ENCODE data around the gene LRFN4. TPM values are rescaled to one million over a fixed set of nuclear protein-coding genes. Genes with fewer than 3 reads are reported as not detected.

LRFN4 gene
- total RNA-seq, 4 donors from 2014 or later: 1.5 to 17.0 (median 5.4) TPM

- intact Hi-C loops (cut with DNase I; ENCODE audit: low total_unique reads): no loop called here
- TF ChIP-seq POLR2A (IDR thresholded peaks at IDR 0.05): no peak
- TF ChIP-seq, protein P1, sequence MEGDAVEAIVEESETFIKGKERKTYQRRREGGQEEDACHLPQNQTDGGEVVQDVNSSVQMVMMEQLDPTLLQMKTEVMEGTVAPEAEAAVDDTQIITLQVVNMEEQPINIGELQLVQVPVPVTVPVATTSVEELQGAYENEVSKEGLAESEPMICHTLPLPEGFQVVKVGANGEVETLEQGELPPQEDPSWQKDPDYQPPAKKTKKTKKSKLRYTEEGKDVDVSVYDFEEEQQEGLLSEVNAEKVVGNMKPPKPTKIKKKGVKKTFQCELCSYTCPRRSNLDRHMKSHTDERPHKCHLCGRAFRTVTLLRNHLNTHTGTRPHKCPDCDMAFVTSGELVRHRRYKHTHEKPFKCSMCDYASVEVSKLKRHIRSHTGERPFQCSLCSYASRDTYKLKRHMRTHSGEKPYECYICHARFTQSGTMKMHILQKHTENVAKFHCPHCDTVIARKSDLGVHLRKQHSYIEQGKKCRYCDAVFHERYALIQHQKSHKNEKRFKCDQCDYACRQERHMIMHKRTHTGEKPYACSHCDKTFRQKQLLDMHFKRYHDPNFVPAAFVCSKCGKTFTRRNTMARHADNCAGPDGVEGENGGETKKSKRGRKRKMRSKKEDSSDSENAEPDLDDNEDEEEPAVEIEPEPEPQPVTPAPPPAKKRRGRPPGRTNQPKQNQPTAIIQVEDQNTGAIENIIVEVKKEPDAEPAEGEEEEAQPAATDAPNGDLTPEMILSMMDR (IDR thresholded peaks at IDR 0.05): no peak
- no peak for DNase-seq
- Histone ChIP-seq H3K4me1 (no peaks in the 10 kb centered on the region), H3K9me3 (no peaks in the 10 kb centered on the region), H3K27ac (no peak overlapping the region), H3K4me3 (no peak overlapping the region), H3K27me3 (no peaks in the 10 kb centered on the region), H3K36me3 (no peaks in the 10 kb centered on the region)
Observed at GRCh38 chr11:66892911-66893310, 36.0 kb downstream of the LRFN4 start.

DNA sequence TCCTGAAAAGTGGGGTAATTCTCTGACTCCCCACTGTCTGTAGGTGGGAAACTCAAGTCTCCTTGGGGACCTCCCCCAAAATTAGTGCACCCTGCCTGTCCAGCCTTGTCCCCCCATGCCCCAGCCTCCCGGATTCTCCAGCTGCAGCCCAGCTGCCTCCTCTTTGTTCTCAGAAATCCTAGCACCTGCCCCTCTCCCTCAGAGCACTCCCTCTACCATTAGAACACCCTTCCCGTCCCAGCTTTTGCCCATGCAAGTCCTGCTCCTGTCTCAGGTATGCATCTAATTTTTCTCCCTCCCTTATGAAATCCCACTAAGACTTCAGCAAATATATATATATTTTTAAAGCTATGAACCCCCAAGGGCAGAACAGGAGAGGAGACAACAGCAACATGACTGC, 37.3 kb downstream of the LRFN4 start:
- Histone ChIP-seq H3K4me3 (no peak overlapping the region), H3K9me3 (no peaks in the 10 kb centered on the region), H3K36me3 (no peaks in the 10 kb centered on the region), H3K27me3 (no peaks in the 10 kb centered on the region), H3K27ac (no peak overlapping the region), H3K4me1 (no peaks in the 10 kb centered on the region)
- no peak for DNase-seq
- TF ChIP-seq, protein P1 (IDR thresholded peaks at IDR 0.05): no peak
- TF ChIP-seq POLR2A (IDR thresholded peaks at IDR 0.05): no peak
- intact Hi-C loops (cut with DNase I; ENCODE audit: low total_unique reads): no loop called here

- no peak for DNase-seq
- no peak overlapping the region for H3K4me3 ChIP-seq
Observed at GRCh38 chr11:66901964-66902390, 45.1 kb downstream of the LRFN4 start.

DNA sequence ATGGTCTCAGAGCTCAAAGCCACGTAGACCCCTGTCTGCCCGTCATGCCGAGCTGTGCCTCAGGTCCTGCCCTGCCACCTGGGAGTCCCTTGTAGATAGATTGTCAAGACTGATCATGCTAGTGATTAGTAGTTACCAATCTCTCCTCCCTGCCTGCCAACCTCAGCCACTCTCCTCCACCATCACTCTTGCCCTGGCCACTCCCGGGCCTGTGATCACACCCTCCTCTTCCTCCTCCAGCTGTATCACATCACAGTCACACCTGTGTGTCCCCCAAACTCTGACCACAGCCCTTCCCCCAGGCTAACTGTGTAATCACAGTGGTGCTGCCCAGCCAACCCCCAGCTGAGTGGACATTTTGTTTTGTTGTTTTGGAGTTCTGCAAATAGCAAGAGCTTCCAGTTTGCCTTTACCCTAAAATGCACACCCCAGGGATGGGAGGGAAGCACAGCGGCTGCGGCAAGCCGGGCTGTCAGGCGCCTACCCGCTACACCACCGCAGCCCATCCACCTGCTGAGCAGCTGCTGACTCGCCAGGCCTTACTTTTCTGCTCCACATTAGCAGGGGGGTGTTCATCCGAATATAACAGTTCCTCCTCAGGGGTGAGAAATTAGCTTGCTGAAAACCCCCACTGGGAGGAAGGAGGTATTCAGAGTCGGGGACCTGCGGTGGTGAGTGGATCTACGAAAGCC, 45.8 kb downstream of the LRFN4 start:
- H3K27ac ChIP-seq: no peak overlapping the region
- H3K36me3 ChIP-seq: no peaks in the 10 kb centered on the region
- intact Hi-C loops (cut with DNase I; ENCODE audit: low total_unique reads): no loop called here
- DNase-seq: no peak
- no peaks in the 10 kb centered on the region for H3K4me1 ChIP-seq
- no peak overlapping the region for H3K4me3 ChIP-seq
- no peaks in the 10 kb centered on the region for H3K9me3 ChIP-seq
- TF ChIP-seq, protein P1 (IDR thresholded peaks at IDR 0.05): no peak
- no peak for TF ChIP-seq POLR2A (IDR thresholded peaks at IDR 0.05)
- no peaks in the 10 kb centered on the region for H3K27me3 ChIP-seq

More at GRCh38 chr11:66901964-66902390, 45.1 kb downstream of the LRFN4 start:
- Histone ChIP-seq H3K36me3 (no peaks in the 10 kb centered on the region), H3K9me3 (no peaks in the 10 kb centered on the region), H3K27ac (no peak overlapping the region), H3K27me3 (no peaks in the 10 kb centered on the region), H3K4me1 (no peaks in the 10 kb centered on the region)
- no peak for TF ChIP-seq POLR2A (IDR thresholded peaks at IDR 0.05)
- TF ChIP-seq, protein P1 (IDR thresholded peaks at IDR 0.05): no peak
- intact Hi-C loops (cut with DNase I; ENCODE audit: low total_unique reads): no loop called here

DNA sequence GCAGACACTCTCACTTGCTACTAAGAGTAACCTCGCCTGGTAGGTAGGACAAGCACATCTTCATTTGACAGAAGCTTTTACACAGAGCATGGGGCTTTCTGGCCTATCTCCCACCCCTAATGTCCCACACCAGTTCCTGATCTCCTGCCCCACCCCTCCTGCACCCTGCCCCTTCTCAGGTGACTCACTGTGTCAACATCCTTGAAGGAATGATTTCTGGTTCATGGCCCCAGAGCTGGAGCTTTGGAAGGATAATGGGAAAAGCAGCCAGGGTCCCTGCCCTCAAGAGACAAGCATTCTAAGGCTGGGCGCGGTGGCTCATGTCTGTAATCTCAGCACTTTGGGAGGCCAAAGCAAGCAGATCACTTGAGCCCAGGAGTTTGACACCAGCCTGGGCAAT, 47.2 kb downstream of the LRFN4 start:
- Histone ChIP-seq H3K4me1 (no peaks in the 10 kb centered on the region), H3K36me3 (no peaks in the 10 kb centered on the region), H3K27ac (no peak overlapping the region), H3K9me3 (no peaks in the 10 kb centered on the region), H3K27me3 (no peaks in the 10 kb centered on the region), H3K4me3 (no peak overlapping the region)
- TF ChIP-seq, protein P1 (IDR thresholded peaks at IDR 0.05): no peak
- TF ChIP-seq POLR2A (IDR thresholded peaks at IDR 0.05): no peak
- intact Hi-C loops (cut with DNase I; ENCODE audit: low total_unique reads): no loop called here
- no peak for DNase-seq

Data from uterus (tissue), 4 donors.